ENCODE results near the gene PLXNB1.

DNA sequence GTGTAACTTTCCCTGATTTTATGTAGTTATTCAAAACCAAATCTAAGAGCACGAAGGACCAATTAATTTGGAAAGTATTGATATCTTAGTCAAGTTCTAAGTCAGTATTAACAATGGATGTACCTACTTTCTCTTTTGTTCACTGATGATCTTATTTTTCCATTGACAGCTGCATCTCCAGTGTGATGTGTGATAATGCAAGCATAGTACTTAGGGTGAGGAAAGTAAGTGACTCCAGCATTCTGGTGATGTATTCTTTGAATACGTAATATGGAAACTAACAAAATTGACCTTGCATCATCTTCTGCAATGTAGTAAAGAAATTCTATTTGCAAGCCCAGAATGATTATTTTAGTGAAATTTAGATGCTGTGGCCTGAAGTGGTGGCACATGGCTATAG, 35.5 kb downstream of the PLXNB1 start:
- TF ChIP-seq, protein P1, sequence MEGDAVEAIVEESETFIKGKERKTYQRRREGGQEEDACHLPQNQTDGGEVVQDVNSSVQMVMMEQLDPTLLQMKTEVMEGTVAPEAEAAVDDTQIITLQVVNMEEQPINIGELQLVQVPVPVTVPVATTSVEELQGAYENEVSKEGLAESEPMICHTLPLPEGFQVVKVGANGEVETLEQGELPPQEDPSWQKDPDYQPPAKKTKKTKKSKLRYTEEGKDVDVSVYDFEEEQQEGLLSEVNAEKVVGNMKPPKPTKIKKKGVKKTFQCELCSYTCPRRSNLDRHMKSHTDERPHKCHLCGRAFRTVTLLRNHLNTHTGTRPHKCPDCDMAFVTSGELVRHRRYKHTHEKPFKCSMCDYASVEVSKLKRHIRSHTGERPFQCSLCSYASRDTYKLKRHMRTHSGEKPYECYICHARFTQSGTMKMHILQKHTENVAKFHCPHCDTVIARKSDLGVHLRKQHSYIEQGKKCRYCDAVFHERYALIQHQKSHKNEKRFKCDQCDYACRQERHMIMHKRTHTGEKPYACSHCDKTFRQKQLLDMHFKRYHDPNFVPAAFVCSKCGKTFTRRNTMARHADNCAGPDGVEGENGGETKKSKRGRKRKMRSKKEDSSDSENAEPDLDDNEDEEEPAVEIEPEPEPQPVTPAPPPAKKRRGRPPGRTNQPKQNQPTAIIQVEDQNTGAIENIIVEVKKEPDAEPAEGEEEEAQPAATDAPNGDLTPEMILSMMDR (IDR thresholded peaks at IDR 0.05): no peak
- TF ChIP-seq POLR2A (IDR thresholded peaks at IDR 0.05): no peak
- TF ChIP-seq POLR2AphosphoS5 (IDR thresholded peaks at IDR 0.05): no peak
